GM18867 (cell line): ENCODE measurements around the gene CACNB1.

Source experiments
- ATAC-seq: cut with Tn5 transposase; IDR thresholded peaks from one replicate; pipeline ENCODE4 v1.9.1; 2021; ENCODE audit warnings: mild to moderate bottlenecking, moderate library complexity; ENCODE audit not compliant: unreplicated experiment

Gene CACNB1

GRCh38 chr17:39197380-39198185 lies at the start of gene CACNB1:
TSS of gene CACNB1 (minus strand) at chr17:39197669. CDS start at chr17:39197495, 174 bp downstream.
- no peak for ATAC-seq

GRCh38 chr17:39246274-39246673 lies 48.8 kb upstream of the CACNB1 start:
- ATAC-seq = no peak

DNA sequence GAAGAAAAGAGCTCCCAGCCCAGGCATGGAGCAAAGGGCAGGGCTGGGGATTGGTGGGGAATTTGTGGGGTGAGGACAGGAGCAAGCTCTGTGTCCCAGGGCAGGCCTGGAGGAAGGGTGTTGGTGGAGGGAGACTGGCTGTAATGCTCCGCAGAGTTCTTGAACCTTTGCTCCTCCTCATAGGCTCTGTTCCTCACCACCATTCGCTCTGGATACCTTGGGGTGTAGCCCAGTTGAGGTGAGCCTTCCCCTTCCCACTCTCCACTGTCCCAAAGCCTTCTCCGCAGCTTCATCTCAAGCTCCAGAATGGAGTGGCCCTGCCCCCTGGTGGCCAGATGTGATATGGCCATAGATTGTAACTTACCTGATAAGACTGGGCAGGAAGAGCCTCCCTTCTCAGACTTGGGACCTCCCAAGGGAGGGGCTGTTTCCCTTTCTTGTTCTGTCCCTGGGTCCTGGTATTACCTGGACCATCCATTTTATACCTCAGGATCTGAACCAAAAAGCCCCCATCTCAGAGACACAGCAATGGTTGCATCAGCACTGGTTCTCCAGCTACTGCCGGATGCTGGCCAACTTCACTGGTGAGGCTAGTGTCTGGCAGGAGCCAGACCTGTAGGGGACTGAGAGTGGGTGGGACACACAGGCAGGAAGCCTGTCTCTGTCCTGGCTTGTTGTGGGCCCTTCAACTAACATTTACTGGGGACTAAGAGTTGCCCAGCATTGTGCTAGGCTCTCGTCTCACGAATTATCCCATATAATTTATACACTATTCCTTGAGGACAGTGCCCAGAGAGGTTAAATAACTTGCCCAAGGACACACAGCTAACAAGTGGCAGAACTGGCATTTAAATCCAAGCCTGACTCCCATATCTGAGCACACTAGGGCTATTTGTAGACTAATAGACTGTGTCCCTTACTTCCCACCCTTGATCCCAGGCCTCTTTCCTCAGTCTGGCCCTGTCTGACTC lies 47.4 kb upstream of the CACNB1 start:
- no peak for ATAC-seq

GRCh38 chr17:39244016-39244599 lies 46.6 kb upstream of the CACNB1 start:
- no peak for ATAC-seq

DNA sequence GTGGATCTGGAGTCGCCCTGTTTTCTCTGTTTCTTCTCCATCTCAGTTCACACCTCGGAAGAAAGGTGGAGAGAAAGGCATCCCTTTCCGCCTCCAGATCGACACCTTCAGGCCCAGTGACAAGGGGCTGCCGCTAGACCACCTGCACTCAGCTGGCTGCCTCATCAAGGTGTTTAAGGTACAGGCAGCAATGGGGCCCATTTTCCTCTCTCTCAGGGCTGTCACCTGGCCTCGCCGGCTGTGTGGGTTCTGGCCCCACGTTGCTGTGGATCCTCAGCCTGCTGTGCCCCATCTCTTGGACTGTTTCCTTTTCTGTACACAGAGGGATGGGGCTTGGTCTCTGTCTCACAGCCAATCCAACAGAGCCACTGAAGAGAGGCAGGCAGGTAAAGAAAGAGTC lies 45.7 kb upstream of the CACNB1 start:
- no peak for ATAC-seq

DNA sequence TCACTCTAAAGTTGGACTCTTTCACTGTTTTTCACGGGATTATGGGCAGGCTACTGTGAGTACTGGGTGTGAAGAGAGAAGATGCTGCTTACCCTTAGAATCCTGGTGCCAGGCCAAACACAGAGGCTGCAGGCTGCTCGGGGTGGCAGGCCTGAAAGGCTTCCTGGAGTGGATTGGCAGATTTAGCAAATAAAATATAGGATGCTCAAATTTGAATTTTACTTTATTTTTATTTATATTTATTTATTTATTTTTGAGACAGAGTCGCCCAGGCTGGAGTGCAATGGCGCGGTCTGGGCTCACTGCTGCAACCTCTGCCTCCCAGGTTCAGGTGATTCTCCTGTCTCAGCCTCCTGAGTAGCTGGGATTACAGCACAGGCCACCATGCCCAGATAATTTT lies 43.2 kb upstream of the CACNB1 start:
- ATAC-seq = no peak

DNA sequence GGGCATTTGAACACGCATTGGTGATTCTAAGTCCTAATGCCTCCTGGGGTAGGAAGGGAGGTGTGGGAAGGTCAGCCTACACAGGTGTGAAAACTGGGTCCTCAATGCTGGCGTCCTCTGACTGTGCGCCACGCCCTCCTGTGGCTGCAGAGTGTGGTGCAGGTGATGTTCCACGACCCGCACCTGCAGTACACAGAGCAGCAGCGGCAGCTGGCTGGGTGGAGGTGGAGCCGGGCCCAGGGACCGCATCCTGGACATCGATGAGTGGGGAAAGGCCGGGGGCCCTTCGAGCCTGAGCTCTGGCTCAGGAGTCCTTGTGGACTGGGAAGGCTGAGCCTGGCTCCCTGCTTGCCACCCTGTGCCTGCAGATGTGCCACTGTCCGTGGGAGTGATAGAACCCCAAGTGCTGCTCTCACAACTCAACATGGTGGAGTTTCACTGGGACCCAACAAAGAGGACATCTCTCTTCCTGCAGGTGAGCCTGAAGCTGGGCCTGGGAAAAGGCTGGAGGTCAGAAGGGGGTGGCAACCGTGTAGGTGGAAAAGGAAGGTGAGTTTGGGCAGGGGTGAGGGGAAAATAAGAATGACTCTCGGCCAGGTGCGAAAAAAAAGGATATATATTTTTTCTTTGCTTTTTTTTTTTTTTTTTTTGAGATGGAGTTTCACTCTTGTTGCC lies 42.3 kb upstream of the CACNB1 start:
- ATAC-seq = no peak

- ATAC-seq = no peak
Observed at GRCh38 chr17:39238311-39238972, 41.0 kb upstream of the CACNB1 start.

DNA sequence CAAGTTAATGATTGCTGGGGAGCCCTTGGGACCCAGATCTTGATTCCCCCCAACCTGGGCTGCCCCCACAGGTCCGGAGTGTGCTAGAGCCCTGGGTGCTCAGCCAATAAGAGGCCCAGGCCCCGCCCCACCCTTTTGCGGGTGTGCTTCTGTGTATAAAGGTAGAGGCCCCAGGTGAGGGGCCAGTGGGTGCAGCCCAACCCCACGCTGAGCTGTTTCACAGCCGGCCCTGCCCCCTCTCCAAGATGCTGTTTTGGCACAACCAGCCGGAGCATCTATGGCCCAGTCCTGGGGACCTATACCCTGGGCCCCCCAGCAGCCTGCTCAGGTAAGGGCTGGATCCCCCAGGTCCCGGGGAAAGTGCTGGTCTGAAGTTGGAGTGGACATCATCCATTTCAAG lies 40.1 kb upstream of the CACNB1 start:
- ATAC-seq = no peak

- ATAC-seq = no peak
Observed at GRCh38 chr17:39236981-39237441, 39.5 kb upstream of the CACNB1 start.

- ATAC-seq = no peak
Observed at GRCh38 chr17:39236450-39236927, 39.0 kb upstream of the CACNB1 start.

DNA sequence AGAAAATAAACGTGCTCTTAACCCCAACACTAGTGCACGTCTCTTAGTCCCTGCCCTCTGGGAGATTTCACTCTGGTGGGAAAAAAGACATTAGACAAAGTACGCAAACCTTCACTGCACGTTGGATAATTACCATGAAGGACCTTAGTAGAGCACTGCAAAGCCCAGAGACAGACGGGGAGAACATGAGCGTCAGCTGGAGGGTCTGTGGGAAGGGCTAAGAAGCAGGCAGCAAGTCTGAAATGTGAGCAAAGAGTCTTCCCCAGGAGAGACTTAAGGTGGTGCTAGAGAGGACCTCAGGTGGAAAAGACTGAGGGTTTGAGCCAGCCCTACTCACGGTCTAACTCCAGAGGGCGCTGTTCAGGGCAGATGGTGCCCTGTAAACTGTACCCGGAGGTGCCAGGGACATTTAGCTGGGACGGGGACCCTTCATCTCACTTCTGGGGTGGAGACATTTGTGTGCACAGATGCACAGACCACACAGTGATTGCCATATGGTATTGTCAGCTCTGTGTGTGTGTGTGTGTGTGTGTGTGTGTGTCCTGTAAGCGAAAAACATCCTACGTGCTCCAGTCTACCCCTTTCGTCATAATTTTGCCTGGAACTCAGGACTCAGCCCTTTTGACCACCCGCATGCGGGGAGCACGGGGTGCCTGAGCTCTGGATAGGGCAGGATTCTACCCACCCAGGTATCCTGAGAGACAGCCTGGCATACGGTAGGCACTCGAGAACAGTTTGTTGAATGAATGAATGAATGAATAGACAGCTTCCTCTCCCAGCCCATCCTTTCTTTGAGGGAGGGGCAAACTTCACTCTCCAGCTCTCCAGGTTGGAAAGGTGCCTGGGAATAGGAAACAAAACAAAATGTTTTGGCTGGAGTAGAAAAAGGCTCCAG lies 38.3 kb upstream of the CACNB1 start:
- ATAC-seq = no peak

- no peak for ATAC-seq
Observed at GRCh38 chr17:39231591-39232551, 34.4 kb upstream of the CACNB1 start.

GRCh38 chr17:39231091-39231561 lies 33.7 kb upstream of the CACNB1 start:
- no peak for ATAC-seq

DNA sequence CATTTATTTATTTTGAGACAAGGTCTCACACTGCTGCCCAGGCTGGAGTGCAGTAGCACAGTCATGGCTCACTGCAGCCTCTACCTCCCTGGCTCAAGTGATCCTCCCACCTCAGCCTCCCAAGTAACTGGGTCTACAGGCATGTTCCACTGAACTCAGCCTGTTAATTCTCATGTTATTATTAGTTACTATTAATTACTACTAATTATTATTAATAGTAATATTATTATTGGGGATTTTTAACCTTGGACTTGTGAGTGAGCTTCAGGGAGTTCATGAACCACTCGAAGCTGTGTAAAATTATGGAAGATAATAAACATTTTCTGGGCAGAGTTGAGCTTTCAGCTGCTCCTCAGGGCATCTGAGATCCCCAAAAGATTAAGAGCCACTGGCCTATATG lies 32.9 kb upstream of the CACNB1 start:
- ATAC-seq = no peak

GRCh38 chr17:39229274-39229913 lies 31.9 kb upstream of the CACNB1 start:
- ATAC-seq = no peak

GRCh38 chr17:39227364-39227919 lies 30.0 kb upstream of the CACNB1 start:
- no peak for ATAC-seq
